HL-60 (cell line): ENCODE results near the gene TH.

Experiments used
- DNase-seq, 2 experiments: peaks; one replicate each; pipeline ENCODE4 v3.0.0-alpha.2; 2010 to 2020; ENCODE audit warnings: low read depth in 1 of 2, low spot score in 1 of 2
- H3K27ac ChIP-seq: fragments of 250-450 bp; sonication (Bioruptor Pico); replicated peaks from 2 replicates; pipeline ENCODE4 v1.5.1; 2020; ENCODE audit warnings: mild to moderate bottlenecking, moderate library complexity
- H3K27me3 ChIP-seq: fragments of 250-450 bp; sonication (Bioruptor Pico); 2 replicates; pipeline ENCODE4 v1.5.1; 2021; ENCODE audit warnings: mild to moderate bottlenecking, moderate library complexity; ENCODE audit not compliant: insufficient read depth, poor library complexity, severe bottlenecking
- H3K4me3 ChIP-seq: replicated peaks from 2 replicates; pipeline ENCODE4 v1.5.1; 2011; ENCODE audit warnings: mild to moderate bottlenecking, control low read depth, low read length; ENCODE audit not compliant: insufficient read depth
- CTCF ChIP-seq: IDR thresholded peaks from one replicate; pipeline ENCODE4 v1.5.1; 2011; ENCODE audit warnings: low read length, control low read depth, inconsistent platforms; ENCODE audit not compliant: insufficient read depth
- GABPA ChIP-seq: IDR thresholded peaks from 2 replicates; pipeline ENCODE4 v1.6.1; 2012; ENCODE audit warnings: low read depth
- POLR2AphosphoS5 ChIP-seq: IDR thresholded peaks from 2 replicates; pipeline ENCODE4 v1.6.1; 2012; ENCODE audit warnings: low read depth
- REST ChIP-seq: IDR thresholded peaks from 2 replicates; pipeline ENCODE4 v1.6.1; 2012; ENCODE audit warnings: low read depth; ENCODE audit not compliant: insufficient replicate concordance
- SPI1 ChIP-seq: IDR thresholded peaks from 2 replicates; pipeline ENCODE4 v1.6.1; 2012; ENCODE audit warnings: low read depth, mild to moderate bottlenecking, borderline replicate concordance

TH gene

GRCh38 chr11:2151500-2152257 lies 19.9 kb downstream of the TH start:
- H3K27ac ChIP-seq: no peak overlapping the region
- no peak overlapping the region for H3K4me3 ChIP-seq
- H3K27me3 ChIP-seq: peaks cover 46% of the 10 kb centered on the region
- DNase-seq: peak; percentile 28 to 69
- no peak for TF ChIP-seq POLR2AphosphoS5
- TF ChIP-seq CTCF: peak; percentile 47
- no peak for TF ChIP-seq SPI1
- no peak for TF ChIP-seq REST
- no peak for TF ChIP-seq GABPA

GRCh38 chr11:2149864-2150847 lies 21.5 kb downstream of the TH start:
- Histone ChIP-seq H3K27ac (no peak overlapping the region), H3K4me3 (no peak overlapping the region), H3K27me3 (peaks cover 61% of the 10 kb centered on the region)
- TF ChIP-seq GABPA: no peak
- no peak for TF ChIP-seq REST
- no peak for TF ChIP-seq POLR2AphosphoS5
- TF ChIP-seq CTCF: no peak
- no peak for TF ChIP-seq SPI1
- DNase-seq: no peak

GRCh38 chr11:2149460-2149859 lies 22.2 kb downstream of the TH start:
- DNase-seq: no peak
- no peak overlapping the region for H3K4me3 ChIP-seq
- TF ChIP-seq GABPA: no peak
- no peak for TF ChIP-seq CTCF
- no peak overlapping the region for H3K27ac ChIP-seq
- H3K27me3 ChIP-seq: peaks cover 68% of the 10 kb centered on the region
